Measurements from ENCODE around the gene BRICD5.

The BRICD5 gene

DNA sequence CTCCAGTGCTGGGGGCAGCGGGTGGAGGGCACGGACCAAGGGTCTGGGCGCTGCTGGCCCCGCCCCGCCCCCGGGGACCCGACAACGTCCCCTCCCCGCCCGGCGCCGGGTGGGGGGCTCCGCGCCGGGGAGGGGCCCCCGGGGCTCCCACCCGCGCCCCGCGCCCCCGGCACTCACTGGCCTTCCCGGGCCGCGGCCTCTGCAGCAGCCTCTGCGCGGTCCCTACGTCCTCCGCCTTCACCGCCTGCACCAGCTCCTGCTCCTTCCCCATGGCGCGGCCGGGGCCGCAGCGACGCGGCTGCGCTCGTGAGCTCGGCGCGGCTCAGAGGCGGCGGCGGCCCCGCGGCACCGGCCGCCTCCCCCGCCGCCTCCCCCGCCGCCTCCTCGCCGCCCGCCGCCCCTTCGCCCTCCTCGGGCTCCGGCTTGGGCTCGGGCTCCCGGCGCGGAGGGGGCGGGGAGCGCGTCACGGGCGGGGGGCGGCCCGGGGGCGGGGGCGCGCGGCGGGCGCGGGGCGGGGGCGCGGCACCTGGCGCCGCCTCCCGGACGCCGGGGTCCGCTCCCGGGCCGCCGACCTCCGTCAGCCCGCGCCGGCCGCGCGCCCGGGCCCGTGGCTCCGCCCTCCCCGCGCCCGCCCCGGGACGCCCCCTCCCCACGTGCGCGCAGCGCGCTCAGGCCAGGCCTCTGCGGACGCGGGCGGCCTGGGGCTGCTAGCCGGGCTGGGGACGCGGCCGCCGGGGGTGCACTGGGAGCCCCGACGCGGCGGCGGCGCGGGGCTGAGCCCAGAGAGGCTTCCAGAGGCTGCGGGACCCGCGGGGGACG is 14.3 kb downstream of the BRICD5 start, which contains the start of gene CASKIN1:
TSS of gene CASKIN1 (minus strand) at position 444 of the 819 bp plus-strand sequence. CDS start at position 271, 173 bp downstream.
- TF ChIP-seq, protein P1, sequence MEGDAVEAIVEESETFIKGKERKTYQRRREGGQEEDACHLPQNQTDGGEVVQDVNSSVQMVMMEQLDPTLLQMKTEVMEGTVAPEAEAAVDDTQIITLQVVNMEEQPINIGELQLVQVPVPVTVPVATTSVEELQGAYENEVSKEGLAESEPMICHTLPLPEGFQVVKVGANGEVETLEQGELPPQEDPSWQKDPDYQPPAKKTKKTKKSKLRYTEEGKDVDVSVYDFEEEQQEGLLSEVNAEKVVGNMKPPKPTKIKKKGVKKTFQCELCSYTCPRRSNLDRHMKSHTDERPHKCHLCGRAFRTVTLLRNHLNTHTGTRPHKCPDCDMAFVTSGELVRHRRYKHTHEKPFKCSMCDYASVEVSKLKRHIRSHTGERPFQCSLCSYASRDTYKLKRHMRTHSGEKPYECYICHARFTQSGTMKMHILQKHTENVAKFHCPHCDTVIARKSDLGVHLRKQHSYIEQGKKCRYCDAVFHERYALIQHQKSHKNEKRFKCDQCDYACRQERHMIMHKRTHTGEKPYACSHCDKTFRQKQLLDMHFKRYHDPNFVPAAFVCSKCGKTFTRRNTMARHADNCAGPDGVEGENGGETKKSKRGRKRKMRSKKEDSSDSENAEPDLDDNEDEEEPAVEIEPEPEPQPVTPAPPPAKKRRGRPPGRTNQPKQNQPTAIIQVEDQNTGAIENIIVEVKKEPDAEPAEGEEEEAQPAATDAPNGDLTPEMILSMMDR (IDR thresholded peaks at IDR 0.05; ENCODE audit: borderline replicate concordance, extremely low read depth, low read length, poor library complexity, severe bottlenecking) = no peak
- TF ChIP-seq EZH2 (IDR thresholded peaks at IDR 0.05; ENCODE audit: borderline replicate concordance, low read depth, low read length, severe bottlenecking) = no peak
- Histone ChIP-seq H3K9me3 (ENCODE audit: insufficient read depth, low read length, severe bottlenecking) (no peaks in the 10 kb centered on the region), H4K20me1 (ENCODE audit: insufficient read depth, low read length) (peaks cover 16% of the 10 kb centered on the region), H3K27ac (ENCODE audit: low read length) (no peak within 1 kb of the TSS), H3K4me3 (ENCODE audit: low read depth in 1 of 2, low read length in 2 of 2) (peak within 1 kb of the TSS in 1 of 2 experiments; percentile 51; a peak in 2 of 4 replicates), H2AFZ (ENCODE audit: low read depth, low read length) (no peak within 1 kb of the TSS), H3K4me2 (ENCODE audit: insufficient read depth, low read length) (peak within 1 kb of the TSS; percentile 69), H3K4me1 (ENCODE audit: insufficient read depth, low read length) (peaks cover 12% of the 10 kb centered on the region), H3K27me3 (ENCODE audit: insufficient read depth, low read length, poor library complexity) (peaks cover 49% of the 10 kb centered on the region), H3K36me3 (ENCODE audit: insufficient read depth, low read length) (no peaks in the 10 kb centered on the region), H3K9ac (ENCODE audit: low read depth, low read length) (peak within 1 kb of the TSS; percentile 45; the same call in 1 of the 2 replicates), H3K79me2 (ENCODE audit: insufficient read depth, low read length) (no peaks in the 10 kb centered on the region)
- ATAC-seq (ENCODE audit: insufficient read depth, low read depth) (peak; percentile 66), DNase-seq (no peak)

DNA sequence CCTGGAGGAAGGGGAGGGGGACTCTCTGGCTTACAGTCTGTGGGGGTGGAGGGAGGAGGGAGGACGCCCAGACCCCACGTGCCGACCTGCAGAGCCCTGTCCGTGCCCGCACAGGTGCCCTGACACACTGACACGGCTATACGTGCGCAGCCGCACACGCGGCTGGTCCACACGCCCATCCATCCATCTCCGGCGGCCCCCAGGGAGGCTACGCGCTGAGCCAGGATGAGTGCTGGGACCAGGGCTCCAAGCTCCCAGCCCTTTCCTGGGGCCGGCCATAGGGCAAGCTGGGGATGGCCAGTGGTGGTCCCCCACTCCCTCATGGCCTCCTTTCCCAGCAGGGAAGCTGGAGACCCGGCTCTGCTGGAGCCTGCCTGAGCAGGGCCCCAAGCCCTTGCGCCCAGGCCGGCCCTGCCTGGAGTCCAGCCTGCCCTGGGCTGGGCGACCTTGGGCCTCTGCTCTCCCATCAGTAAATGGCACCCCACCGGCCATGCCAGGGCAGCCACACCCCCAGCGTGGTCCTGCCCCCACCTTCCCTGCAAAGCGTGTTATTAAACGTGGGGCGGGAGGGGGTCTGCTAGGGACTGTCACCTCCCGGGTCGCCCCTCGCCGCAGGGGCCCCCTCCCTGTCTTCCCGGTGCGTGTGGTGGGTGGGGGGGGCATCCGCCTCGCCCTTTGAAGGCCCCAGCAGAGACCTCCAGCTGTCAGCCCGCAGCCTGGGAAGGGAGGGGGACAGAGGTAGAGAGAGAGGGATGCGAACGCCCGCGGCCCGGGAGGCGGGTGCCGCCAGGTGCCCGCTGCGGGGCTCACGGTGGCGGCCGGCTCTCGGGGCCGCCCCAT is 15.1 kb downstream of the BRICD5 start:
- Histone ChIP-seq H3K4me3 (ENCODE audit: low read depth in 1 of 2, low read length in 2 of 2) (peak overlapping the region in 1 of 2 experiments; percentile 51; a peak in 2 of 4 replicates), H3K79me2 (ENCODE audit: insufficient read depth, low read length) (no peaks in the 10 kb centered on the region), H3K36me3 (ENCODE audit: insufficient read depth, low read length) (no peaks in the 10 kb centered on the region), H3K27ac (ENCODE audit: low read length) (no peak overlapping the region), H3K9me3 (ENCODE audit: insufficient read depth, low read length, severe bottlenecking) (no peaks in the 10 kb centered on the region), H3K27me3 (ENCODE audit: insufficient read depth, low read length, poor library complexity) (peaks cover 49% of the 10 kb centered on the region), H2AFZ (ENCODE audit: low read depth, low read length) (no peak overlapping the region), H3K4me2 (ENCODE audit: insufficient read depth, low read length) (peak overlapping the region; percentile 69), H3K9ac (ENCODE audit: low read depth, low read length) (peak overlapping the region; percentile 45; the same call in 1 of the 2 replicates), H4K20me1 (ENCODE audit: insufficient read depth, low read length) (peaks cover 16% of the 10 kb centered on the region), H3K4me1 (ENCODE audit: insufficient read depth, low read length) (peaks cover 12% of the 10 kb centered on the region)
- DNase-seq (peak; percentile 77), ATAC-seq (ENCODE audit: insufficient read depth, low read depth) (peak; percentile 70)
- peak; percentile 89 for TF ChIP-seq EZH2 (IDR thresholded peaks at IDR 0.05; ENCODE audit: borderline replicate concordance, low read depth, low read length, severe bottlenecking)
- TF ChIP-seq, protein P1 (IDR thresholded peaks at IDR 0.05; ENCODE audit: borderline replicate concordance, extremely low read depth, low read length, poor library complexity, severe bottlenecking) = no peak

DNA sequence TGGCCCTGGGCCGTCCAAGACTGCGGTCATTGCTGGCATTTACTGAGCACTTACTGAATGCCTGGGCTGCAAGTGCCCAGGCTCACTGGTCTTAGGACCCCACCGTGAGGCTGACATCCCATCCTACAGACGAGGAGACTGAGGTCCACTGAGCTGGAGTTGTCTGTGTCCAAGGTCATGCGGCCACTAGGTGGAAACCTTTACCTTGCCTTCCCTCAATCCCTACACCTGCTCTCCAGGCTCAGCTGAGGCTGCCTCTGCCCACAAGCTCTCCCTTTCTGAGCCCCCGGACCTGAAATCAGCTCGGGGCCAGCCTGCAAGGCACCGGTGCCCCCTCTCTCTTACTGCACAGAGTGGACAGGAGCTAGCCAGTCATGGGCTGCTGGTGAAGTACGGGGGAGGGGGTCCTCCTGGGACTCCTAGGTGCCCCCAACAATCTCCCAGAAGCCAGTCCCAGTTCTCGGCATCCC is 15.8 kb downstream of the BRICD5 start:
- TF ChIP-seq, protein P1 (IDR thresholded peaks at IDR 0.05; ENCODE audit: borderline replicate concordance, extremely low read depth, low read length, poor library complexity, severe bottlenecking) = peak; percentile 65
- no peak for TF ChIP-seq EZH2 (IDR thresholded peaks at IDR 0.05; ENCODE audit: borderline replicate concordance, low read depth, low read length, severe bottlenecking)
- Histone ChIP-seq H3K9ac (ENCODE audit: low read depth, low read length) (no peak overlapping the region), H3K36me3 (ENCODE audit: insufficient read depth, low read length) (no peaks in the 10 kb centered on the region), H4K20me1 (ENCODE audit: insufficient read depth, low read length) (peaks cover 16% of the 10 kb centered on the region), H3K27me3 (ENCODE audit: insufficient read depth, low read length, poor library complexity) (peaks cover 49% of the 10 kb centered on the region), H3K27ac (ENCODE audit: low read length) (no peak overlapping the region), H3K9me3 (ENCODE audit: insufficient read depth, low read length, severe bottlenecking) (no peaks in the 10 kb centered on the region), H3K4me1 (ENCODE audit: insufficient read depth, low read length) (peaks cover 12% of the 10 kb centered on the region), H2AFZ (ENCODE audit: low read depth, low read length) (no peak overlapping the region), H3K79me2 (ENCODE audit: insufficient read depth, low read length) (no peaks in the 10 kb centered on the region), H3K4me3 (ENCODE audit: low read depth in 1 of 2, low read length in 2 of 2) (no peak overlapping the region), H3K4me2 (ENCODE audit: insufficient read depth, low read length) (no peak overlapping the region)
- ATAC-seq (ENCODE audit: insufficient read depth, low read depth) (peak; percentile 44; the same call in 2 of the 3 replicates), DNase-seq (peak; percentile 46)
